SU-DHL-6 (cell line): Measurements from ENCODE around the gene NAA80.

Experiments used
- CTCF ChIP-seq: fragments of 200-600 bp; sonication (generic); IDR thresholded peaks from one replicate; pipeline ENCODE4 v1.5.1; 2017; ENCODE audit warnings: antibody characterized with exemption, mild to moderate bottlenecking, low read length, moderate library complexity; ENCODE audit not compliant: insufficient read depth, poor library complexity, severe bottlenecking
- EZH2phosphoT487 ChIP-seq: fragments of 200-600 bp; sonication (generic), shearing (Covaris generic); conservative IDR thresholded peaks from 2 replicates; pipeline ENCODE4 v1.6.1; 2018; ENCODE audit warnings: mild to moderate bottlenecking, antibody characterized with exemption, low read length, moderate library complexity, mixed read lengths

GRCh38 chr3:50266836-50267235 lies 32.4 kb downstream of the NAA80 start:
- TF ChIP-seq CTCF: no peak
- no peak for TF ChIP-seq EZH2phosphoT487
